RPMI8226 (cell line): ENCODE measurements around the gene SPAG5.
"Not testable (repeated sequence)": the region's sequence is repeated elsewhere in the genome, so short reads cannot be mapped to it uniquely, and the experiment has no call there.

Source experiments
- DNase-seq: peaks from one replicate; pipeline ENCODE4 v3.0.0-alpha.2; 2015

The SPAG5 gene

DNA sequence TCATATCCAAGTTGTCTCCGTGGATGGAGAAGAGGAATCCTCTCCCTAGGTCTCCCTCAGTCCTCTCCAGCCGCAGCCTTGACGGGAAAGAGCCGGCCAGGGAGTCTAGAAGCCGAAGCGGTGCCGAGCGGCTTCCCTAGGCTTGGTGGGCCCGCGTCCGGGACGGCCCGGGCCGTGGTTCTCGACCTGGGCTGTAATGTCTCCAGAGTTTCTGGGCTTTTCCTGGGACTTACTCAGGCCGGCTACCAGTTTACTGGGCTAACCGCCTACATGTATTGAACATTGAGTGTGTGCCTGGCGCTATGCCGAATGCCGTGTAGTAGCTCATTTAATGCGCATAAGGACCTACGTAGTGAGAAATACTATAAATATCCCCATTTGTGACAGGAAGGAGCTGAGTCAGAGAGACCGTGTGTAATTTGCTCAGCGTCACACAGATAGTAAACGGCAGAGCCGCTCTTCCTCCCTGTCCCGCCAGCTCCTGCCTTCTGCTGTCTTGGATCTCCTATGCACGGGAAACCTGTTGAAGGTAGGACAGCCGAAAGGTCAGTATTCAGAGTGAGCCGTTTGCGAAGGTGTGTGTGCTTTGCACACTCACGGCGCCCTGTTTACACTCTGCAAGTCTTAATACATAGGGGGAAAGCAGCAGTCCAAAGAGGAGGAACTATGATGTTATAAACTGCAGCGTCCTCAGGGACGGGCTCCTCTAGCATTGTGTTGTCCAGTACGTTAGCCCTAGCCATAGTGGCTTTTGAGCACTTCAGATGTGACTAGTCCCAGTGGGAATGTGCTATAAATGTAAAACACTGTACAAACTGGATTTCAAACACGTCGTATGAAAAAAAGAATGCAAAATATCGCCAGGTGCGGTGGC is 723 bp upstream of the SPAG5 start:
- peak; percentile 92 for DNase-seq

DNA sequence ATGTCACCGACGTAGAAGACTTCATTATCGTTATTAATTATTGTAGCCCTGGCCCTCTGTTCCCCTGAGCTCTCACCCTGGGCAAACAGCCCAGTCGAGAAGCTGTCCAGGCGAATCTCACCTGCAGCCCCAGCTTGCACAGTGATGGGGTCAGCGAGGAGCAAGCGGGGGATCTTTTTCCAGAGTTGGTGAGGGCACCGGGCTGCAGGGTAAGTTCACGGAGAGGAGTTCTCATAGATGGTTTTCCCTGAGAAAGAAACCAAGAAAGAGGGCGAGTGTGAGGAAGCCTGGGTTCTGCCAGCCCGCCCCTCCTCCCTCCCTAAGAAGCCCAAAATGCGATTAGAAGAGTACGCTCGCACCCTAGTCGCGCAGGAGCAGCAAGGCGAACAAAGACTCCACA is 436 bp downstream of the SPAG5 start:
- peak; percentile 12 for DNase-seq

DNA sequence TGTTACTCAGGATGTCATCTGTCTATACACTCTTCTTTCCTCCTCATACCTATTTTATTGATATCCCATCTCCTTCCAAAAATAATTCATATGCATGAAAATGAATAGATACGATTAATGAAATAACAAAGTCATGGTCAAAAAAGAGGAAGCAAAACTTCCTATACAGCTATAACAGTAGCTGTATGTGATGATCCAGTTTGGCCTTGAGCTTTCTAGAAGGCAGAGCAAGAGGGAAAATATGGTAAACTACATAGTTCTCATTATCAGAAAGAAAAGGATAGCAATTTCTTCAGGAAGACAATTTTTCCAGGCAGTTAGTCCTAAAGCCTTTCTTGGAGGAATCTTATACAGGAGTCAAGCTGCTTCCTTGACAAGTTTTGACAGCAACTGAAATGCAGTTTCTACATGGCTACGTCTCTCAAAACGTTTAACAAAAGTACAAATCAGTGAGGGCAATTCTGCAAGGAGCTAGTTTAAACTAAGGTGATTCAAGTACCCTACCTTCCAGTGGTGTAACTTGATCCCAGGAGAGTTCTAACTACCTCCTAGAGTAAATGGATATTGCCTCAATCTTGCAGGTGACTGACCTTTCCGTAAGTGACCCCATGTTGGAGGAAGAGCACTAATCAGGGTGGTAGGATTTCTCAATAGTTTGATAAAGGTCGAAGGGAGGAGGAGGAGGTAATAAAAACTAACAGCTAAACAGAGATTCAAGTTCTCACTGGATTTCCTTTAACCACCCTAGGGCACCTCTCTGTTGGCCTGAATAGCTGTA is 1.0 kb downstream of the SPAG5 start:
- peak; percentile 30 for DNase-seq

DNA sequence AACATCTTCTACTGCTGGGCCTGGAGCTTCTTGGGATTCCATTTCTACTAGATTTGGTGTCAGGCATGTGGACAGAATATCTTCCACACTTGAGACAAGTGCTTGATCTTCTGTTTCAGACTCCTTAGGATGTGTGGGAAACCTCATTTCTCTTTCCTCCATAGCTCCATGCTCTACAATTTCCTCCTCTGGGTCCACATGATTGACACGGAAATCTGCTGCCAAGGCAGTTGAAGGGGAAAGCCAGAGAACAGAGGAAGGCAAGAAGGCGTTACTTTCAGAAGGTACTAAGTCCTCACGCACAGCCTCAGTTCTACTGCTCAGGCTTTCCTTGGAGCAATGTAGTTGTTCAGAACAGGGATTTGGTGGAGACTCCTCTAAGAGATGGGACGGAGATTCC is 6.6 kb downstream of the SPAG5 start:
- no peak for DNase-seq

DNA sequence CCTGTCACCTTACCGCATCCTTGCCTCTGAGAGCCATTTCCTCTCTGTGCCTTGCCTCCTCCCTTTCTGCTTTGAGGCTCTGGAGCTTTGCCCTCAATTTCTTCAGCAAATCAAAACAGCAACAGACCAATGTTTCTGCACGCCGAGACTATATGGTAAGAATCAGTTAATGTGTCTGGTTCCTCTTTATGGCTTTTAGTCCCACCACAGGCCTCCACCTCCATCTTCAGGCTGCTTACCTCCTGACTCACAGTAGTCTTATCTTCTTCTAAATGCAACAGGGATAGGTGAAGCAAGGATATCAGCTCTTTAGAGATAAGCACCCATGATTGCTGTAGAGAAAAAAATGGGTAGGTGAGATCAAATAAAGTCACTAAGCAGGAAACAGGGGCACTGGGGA is 13.0 kb downstream of the SPAG5 start:
- DNase-seq: no peak

DNA sequence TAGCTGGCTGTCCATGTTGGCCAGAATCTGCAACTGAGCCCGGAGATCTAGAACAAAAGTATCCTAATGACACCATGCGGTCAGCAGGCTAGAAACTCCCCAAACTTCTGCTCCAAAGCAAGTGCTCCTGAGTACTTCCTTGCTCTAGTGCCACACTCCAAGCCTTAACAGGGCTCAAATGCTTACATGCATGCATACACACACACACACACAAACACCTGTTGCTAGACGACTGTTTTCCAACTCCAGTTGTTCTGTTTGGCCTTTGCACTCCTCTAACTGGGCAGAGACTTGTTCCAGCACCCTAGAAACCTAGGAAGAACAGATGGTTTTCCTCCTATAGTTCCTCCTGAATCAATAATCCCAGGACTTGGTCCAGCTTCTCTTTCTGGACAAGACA is 14.4 kb downstream of the SPAG5 start:
- DNase-seq: no peak

DNA sequence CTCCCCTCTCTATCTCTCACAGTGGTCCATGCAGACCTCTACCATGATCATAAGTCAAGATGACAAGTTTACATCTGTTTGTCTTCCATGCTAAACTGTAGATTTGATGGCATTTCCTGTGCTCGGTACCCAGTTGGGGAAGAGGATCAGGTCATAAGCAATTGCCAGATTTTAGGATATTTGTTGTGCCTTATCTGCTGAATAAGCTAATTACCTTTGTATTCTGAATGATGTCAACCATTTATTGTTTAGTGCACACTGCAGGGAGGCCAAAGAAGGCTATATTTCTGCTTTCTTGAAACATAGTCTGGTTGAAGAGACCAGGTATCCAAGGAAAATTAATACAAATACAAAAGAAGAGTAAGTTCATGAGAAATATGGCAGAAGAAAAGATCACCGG is 16.3 kb downstream of the SPAG5 start:
- DNase-seq: no peak

DNA sequence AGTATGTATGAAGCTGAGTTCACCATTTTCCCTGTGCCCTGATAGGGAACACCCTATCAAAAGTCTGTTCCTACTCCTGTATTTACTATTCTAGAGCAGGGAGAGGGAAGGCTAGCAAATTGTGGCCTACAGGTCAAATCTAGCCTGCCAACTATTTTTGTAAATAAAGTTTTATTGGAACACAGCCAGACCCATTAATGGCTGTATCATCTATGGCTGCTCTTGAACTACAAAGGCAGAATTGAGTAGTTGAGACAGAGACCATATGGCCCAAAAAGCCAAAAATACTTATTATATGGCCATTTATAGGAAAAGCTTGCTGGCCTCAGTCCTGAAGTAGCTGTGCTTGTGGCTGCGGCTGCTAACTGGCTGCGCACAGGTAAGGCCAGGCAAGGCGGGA is 17.9 kb downstream of the SPAG5 start:
- no peak for DNase-seq

DNA sequence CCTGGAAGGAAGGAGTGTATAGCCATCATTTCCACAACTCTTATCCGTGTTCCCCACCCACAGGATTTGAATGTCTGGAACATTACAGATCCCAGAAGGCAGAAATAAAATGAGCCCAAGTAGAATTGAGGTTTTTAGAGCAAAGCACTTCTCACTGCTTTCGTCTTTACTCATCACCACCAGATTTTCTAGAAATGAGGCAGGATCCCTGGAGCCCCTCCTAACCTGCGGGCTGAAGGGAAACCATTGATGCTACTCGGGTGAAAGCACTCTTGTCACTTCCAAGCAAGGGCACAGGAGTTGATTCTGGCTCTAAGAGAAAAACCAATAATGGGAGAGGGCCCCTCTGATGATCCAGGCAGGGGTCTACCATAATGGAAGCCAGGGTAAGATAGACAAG is 19.3 kb downstream of the SPAG5 start:
- DNase-seq: no peak

DNA sequence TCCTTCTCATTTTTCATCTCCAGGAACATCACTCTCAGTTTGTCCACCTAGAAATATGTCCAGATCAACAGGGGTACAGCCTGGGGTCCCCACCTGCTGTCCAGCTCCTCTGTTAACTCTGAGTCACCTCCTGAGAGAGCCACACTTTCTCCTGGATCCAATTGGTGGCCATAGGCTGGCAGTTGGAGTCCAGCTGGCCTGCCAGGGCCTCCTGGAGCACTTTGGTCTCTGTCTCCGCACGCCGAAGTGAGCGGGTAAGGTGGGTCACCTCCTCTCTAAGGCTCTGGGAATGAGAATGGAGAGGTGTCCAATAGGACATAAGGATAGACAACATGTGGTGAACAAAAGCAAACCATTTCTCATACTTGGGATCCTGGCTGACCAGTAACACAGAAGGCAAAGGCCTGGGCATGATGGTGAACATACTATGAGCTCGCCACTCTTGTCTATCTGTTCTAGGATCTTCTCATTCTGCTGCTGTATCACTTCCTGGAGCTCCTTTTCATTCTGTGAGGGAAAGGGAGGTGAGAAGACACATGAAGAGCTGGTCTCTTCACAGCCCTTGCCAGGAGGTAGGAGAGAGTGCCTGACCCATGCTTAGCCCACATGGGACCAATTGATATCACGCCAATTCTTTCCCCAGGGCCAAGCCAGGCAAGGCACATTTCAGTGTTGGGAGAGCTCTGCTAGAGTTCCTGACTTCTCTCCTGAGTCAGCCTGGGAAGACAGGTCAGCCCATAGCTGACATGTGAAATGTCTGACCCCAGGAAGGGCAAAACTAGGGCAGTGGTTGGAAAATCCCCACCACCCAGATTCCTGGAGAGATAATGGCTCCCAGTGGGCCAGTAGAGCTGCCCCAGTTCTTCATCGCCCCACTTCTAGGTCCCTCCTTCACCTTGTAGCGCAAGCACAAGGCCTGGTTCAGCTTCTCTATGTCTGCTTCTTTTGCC is 20.3 kb downstream of the SPAG5 start:
- DNase-seq: no peak

DNA sequence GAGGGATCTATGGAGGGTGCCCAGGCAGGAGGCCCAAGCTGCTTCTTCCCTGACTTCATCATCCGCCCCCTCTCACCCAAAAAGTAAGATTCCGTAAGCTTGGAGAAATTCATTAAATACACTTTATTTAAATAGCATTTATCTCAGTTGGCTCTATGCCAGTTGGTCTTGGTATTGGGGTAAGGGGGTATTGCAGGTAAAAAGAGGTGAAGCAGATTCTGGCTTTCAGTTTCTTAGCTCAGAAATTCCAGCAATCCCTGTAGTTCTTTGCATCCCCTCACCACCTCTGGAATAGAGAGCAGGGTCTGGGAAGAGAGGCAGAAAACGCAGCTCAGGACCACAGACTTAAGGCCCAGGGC is 21.4 kb downstream of the SPAG5 start:
- DNase-seq: no peak

DNA sequence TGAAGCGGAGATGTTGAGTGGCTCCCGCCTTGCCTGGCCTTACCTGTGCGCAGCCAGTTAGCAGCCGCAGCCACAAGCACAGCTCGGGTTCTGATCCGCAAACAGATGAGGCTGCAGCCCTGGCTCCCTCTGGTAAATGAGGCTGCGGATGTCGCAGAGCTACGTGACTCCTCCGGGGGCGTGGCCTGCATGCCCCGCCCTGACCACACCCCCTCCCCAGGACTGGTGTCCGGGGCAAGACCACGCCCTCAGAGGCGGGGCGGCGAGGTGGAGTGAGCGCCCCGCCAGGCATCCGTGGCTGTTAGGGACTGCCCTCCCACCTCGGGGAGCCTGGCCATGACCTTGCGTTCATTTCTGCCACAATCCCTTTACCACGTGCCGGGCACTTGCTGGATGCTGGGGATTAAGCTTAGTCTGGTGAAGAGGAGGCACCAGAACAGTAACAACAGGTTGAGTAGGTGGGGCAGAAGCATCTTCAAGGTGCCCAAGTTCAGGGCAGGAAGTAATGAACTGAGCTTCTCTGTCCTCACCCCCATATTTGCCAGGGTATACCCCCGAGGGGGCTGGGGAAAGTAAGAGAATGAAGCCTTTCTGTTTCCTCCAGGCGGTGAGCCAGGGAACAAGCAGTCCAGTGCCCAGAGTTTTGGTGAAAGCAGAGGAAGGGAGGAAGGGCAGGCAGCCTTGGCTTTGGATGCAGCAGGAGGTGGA is 21.9 kb downstream of the SPAG5 start, which contains the start of gene ALDOC:
Gene ALDOC, minus strand, starts transcription at position 138 of the 708 bp plus-strand sequence. CDS start 1,363 bp downstream, outside the sequence.
- DNase-seq: peak; percentile 100

DNA sequence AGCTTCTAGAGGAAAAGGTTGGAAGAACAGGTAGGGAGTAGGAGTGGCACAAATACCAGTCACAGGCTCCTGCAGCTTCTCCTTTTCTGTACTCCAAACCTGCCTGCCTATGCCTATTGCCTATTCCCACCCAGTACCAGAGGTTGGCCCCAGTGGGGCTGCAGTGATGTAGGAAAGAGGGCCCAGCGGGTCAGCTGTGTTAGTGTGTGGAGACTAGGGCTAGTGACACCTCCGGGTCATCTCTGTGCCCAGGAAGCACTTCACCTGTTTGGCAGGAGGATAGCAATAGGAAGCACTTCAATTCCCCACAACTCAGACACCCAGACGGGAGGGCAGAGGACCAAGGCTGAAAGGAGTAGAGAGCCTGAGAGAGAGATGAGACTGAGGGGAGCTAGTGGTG is 22.8 kb downstream of the SPAG5 start:
- DNase-seq: not testable (repeated sequence)

DNA sequence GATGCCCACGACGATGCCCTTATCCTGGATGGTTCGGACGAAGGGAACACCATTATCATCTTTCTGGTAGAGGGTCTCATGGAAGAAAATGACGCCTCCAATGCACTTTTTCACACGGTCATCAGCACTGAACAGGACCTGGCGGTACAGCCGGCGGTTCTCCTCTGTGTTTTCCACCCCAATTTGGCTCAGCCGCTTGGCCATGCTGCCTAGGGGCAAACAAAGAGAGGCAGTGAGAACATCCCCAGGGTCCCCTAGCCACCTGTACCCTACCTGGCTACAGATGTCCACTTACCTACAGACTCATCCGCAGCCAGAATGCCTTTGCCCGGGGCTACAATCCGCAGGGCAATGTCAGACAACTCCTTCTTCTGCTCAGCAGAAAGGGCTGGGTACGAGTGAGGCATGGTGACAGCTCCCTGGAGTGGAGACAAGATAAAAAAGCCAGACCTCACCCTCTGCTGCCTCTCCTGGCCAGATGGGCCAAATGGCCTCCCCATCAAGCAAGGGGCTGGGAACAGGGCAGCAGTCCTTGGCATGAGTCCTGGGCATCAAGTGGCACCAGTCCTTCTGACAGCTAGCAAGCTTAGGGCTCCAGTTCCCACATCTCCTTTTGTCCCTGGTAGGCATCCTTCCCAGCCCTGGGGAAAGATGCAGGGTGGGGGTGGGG is 23.6 kb downstream of the SPAG5 start:
- no peak for DNase-seq

DNA sequence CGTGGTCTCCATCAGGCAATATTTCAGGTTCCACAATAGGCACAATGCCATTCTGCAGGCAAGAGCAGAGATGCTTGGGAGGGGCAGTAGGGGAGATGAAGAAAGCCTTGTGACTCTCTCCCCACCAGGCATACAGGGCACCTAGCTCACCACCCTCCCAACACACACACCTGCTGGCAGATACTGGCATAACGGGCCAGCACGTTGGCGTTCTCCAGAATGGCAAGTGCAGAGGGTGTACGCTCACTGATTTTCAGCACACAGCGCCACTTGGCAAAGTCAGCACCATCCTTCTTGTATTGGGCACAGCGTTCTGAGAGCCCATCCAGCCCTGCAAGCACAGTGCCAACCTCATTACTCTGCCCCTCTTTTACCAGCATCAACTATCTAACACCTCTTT is 24.3 kb downstream of the SPAG5 start:
- no peak for DNase-seq

DNA sequence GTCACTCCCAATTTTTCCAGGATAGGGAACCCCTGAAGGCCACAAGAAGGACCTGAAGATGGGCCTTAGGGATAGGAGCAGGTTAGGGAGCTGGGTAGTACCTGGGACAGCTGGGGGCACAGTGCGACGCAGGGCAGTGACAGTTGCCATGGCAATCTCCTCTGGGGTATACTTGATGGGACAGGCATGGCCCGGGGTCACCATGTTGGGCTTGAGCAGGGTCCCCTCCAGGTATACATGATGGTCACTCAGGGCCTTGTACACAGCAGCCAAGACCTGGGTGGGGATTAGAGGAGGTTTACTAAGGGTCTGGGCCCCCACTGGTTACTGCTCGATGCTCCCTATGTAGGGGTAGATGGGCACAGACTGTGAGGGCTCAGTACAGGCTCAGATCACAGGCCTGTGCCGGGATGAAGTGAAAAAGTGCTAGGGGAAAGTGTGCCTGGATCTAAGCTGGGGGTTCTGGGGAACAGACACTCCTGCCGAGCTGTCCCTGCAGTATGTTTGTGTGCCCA is 24.8 kb downstream of the SPAG5 start:
- DNase-seq: no peak

DNA sequence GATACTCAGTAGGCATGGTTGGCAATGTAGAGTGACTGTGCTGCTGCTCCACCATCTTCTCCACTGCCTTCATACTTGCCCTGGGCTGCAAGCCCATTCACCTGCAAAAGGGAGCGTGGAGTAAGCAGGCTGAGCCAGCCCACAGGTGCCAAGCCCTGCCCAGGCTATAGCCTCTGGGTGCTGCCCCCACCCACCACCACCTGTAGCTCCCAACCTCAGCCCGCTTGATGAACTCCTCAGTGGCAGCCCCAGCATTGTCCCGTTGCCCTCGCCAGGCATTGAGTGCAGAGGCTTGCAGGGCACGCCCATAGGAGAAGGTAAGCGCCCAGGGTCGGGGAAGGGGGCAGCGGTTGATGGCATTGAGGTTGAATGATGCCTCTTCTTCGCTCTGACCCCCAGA is 25.3 kb downstream of the SPAG5 start:
- DNase-seq: no peak

DNA sequence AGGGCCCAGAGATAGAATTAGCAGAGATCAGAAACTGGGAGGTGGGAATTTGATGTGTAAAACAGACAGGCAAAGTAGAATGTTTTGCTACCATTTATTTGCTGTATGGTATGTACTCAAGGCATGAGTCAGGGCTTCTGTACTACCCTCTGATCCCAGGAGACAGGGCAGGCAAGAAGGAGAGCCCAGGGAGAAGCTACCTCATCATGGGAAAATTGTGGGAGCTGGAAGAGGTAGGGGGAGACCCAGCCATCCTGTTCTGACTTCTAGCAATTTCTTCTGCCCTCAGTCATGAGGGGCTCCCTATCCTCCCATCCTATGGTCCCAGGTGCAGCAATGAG is 25.8 kb downstream of the SPAG5 start:
- no peak for DNase-seq

DNA sequence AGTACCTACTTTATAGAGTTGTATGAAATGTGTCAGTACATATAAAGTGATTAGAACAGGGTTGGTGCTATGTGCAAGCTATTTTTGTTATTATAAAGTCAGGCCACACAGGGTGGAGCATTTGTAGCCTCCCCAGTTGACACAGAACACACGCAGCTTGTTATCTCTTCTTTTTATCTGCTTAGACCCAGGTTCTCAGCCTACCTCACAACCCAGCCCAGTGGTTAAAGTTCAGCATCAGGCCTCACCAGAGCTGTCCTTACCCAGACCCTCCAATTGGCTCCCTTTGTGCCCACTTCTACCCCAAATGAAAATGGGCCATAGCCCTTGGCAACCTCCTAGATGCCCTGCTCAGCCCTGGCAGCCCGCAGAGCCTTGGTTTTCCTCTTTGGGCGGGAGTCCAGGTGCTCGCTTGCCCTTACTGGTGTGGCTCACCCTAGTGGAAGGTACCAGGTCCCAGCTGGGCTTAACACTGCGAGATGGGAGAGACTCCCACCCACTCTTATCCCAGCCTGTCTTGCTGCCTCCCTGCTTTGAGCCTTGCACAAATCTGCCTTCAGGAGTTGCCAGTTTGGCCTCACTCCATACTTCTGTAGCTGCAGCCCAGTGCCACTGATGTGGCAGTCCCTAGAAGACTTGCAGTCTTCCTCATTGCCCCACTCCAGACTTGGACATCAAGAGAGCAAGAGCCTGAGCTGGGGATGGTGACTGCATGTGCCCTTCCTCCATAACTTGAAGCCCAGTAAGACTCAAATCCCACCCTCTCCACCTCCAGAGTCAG is 26.4 kb downstream of the SPAG5 start:
- peak; percentile 11 for DNase-seq

DNA sequence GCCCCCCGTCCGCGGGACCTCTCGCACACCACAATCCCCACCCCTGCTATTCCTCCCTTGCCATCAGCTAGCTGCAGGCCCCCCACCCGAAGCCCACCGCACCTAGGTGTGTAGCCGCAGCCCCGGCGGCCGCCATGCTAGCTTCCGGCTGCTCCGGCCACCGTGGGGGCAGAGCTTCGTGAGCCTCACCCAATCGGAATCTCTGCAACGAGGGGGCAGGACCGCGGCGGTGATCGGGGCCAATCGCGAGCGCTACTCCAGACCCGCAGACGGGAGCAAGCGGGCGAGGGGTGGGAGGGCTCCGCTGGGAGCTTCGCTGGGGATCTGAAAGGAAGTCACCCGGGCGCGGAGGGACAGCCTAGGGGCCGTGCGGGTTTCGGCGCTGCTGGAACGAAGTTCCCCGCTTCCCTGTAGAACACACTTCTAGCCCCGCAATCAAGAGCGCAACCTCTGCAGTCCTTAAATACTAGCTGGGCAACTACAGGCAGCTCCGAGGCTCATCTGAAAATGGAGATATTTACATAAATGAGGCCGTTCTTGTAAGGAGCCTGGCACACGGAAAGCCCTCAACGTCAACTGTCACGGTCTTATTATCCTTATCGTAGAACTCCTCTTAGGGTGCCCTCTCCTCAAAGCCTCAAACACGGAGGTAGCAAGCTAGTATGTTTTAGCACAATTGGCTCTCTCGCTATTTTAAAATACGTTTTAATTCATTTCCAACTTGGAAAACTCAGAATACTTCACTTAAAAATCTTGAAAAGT is 27.3 kb downstream of the SPAG5 start, which contains the start of gene PIGS:
Gene PIGS, minus strand, starts transcription at position 164 of the 762 bp plus-strand sequence. Its CDS starts 28 bp downstream, at position 136.
- DNase-seq: peak; percentile 96
